ENCODE measurements around the gene SLIT3. TPM values are rescaled to one million over a fixed set of nuclear protein-coding genes. Genes with fewer than 3 reads are reported as not detected.
A peak's percentile ranks its signal among the peaks of the same experiment; 100 is the strongest.

Gene SLIT3
- total and polyA plus RNA-seq, 2 experiments from 2014 or later: 0.59 to 0.71 TPM

- DNase-seq (ENCODE audit: low spot score) (no peak), ATAC-seq (no peak)
- H3K36me3 ChIP-seq (ENCODE audit: insufficient read depth): no peaks in the 10 kb centered on the region
- no peaks in the 10 kb centered on the region for H3K79me2 ChIP-seq (replicated peaks; ENCODE audit: insufficient read depth)
- H3K27me3 Mint-ChIP-seq (ENCODE audit: insufficient read depth, low read depth, poor library complexity): peaks cover 10% of the 10 kb centered on the region
- H3K9me2 ChIP-seq (ENCODE audit: insufficient read depth): 0 out of 2 replicates have a peak, but pooled peaks cover 2% of the 10 kb centered on the region
- H3K27ac Mint-ChIP-seq: no peak overlapping the region
- H2AFZ ChIP-seq: no peak overlapping the region
- H3K4me1 ChIP-seq (ENCODE audit: insufficient read depth): peaks cover 18% of the 10 kb centered on the region
- no peak for TF ChIP-seq ZNF114 (CRISPR knock-in tag; IDR thresholded peaks at IDR 0.05)
- TF ChIP-seq CREB1 (CRISPR knock-in tag; IDR thresholded peaks at IDR 0.05; ENCODE audit: low read depth): no peak
- no peak for TF ChIP-seq ZNF331 (CRISPR knock-in tag; IDR thresholded peaks at IDR 0.05; ENCODE audit: low read depth)
- no peak for TF ChIP-seq NANOG (IDR thresholded peaks at IDR 0.05; ENCODE audit: borderline replicate concordance)
- no peak for TF ChIP-seq JUNB (IDR thresholded peaks at IDR 0.05; ENCODE audit: unreplicated experiment)
- no peak for TF ChIP-seq EZH2 (IDR thresholded peaks at IDR 0.05; ENCODE audit: low read depth, unreplicated experiment)
- TF ChIP-seq, protein P1, sequence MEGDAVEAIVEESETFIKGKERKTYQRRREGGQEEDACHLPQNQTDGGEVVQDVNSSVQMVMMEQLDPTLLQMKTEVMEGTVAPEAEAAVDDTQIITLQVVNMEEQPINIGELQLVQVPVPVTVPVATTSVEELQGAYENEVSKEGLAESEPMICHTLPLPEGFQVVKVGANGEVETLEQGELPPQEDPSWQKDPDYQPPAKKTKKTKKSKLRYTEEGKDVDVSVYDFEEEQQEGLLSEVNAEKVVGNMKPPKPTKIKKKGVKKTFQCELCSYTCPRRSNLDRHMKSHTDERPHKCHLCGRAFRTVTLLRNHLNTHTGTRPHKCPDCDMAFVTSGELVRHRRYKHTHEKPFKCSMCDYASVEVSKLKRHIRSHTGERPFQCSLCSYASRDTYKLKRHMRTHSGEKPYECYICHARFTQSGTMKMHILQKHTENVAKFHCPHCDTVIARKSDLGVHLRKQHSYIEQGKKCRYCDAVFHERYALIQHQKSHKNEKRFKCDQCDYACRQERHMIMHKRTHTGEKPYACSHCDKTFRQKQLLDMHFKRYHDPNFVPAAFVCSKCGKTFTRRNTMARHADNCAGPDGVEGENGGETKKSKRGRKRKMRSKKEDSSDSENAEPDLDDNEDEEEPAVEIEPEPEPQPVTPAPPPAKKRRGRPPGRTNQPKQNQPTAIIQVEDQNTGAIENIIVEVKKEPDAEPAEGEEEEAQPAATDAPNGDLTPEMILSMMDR (conservative IDR thresholded peaks at IDR 0.05; ENCODE audit: low read depth in 2 of 2): no peak
- TF ChIP-seq REST (IDR thresholded peaks at IDR 0.05; ENCODE audit: unreplicated experiment): no peak
- no peak for TF ChIP-seq STAT1 (IDR thresholded peaks at IDR 0.05; ENCODE audit: unreplicated experiment)
- TF ChIP-seq, protein P2, sequence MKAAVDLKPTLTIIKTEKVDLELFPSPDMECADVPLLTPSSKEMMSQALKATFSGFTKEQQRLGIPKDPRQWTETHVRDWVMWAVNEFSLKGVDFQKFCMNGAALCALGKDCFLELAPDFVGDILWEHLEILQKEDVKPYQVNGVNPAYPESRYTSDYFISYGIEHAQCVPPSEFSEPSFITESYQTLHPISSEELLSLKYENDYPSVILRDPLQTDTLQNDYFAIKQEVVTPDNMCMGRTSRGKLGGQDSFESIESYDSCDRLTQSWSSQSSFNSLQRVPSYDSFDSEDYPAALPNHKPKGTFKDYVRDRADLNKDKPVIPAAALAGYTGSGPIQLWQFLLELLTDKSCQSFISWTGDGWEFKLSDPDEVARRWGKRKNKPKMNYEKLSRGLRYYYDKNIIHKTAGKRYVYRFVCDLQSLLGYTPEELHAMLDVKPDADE (IDR thresholded peaks at IDR 0.05): no peak
- no peak for TF ChIP-seq ZNF462 (CRISPR knock-in tag; IDR thresholded peaks at IDR 0.05)
- no peak for TF ChIP-seq EZH2phosphoT487 (IDR thresholded peaks at IDR 0.05; ENCODE audit: unreplicated experiment)
- TF ChIP-seq POLR2AphosphoS5 (IDR thresholded peaks at IDR 0.05; ENCODE audit: low read depth): no peak
- H3K4me1 Mint-ChIP-seq: peaks cover 56% of the 10 kb centered on the region
- H3K4me3 ChIP-seq: no peak overlapping the region
- H3F3A ChIP-seq (replicated peaks; ENCODE audit: low read depth): no peaks in the 10 kb centered on the region
- 0 out of 2 replicates have a peak overlapping the region, but pooled peaks have one; percentile 26 for H3K4me2 ChIP-seq
- no peaks in the 10 kb centered on the region for H3K36me3 Mint-ChIP-seq (ENCODE audit: low read depth)
- no peaks in the 10 kb centered on the region for H3K9me3 Mint-ChIP-seq
- no peaks in the 10 kb centered on the region for H4K20me1 ChIP-seq (replicated peaks; ENCODE audit: insufficient read depth)
- no peaks in the 10 kb centered on the region for H3K27me3 ChIP-seq (ENCODE audit: insufficient read depth)
- H3K4me3 Mint-ChIP-seq: no peak overlapping the region
- no peak overlapping the region for H3K27ac ChIP-seq (ENCODE audit: low read depth)
Observed at GRCh38 chr5:168990679-168991078, 310.3 kb downstream of the SLIT3 start.

Measured in GM23338 (cell line).